Neural progenitor cell (in vitro differentiated cells): ENCODE results near the gene STK38. TPM values are rescaled to one million over a fixed set of nuclear protein-coding genes. Genes with fewer than 3 reads are reported as not detected.
A peak's percentile ranks its signal among the peaks of the same experiment; 100 is the strongest.
"Not testable (repeated sequence)": the region's sequence is repeated elsewhere in the genome, so short reads cannot be mapped to it uniquely, and the experiment has no call there.

Experiments
- DNase-seq: peaks from one replicate; pipeline ENCODE4 v3.0.0-alpha.2; 2016; ENCODE audit warnings: low spot score
- H2AFZ ChIP-seq: fragments of 200-600 bp; sonication (generic); replicated peaks from 2 replicates; pipeline ENCODE4 v1.6.1; 2016; ENCODE audit warnings: antibody characterized with exemption
- H3F3A ChIP-seq: fragments of 200-600 bp; sonication (generic); 2 replicates; pipeline ENCODE4 v1.6.1; 2016; ENCODE audit warnings: antibody characterized with exemption, low read depth
- H3K27ac ChIP-seq: fragments of 200-600 bp; sonication (generic); 2 replicates; pipeline ENCODE4 v1.5.1; 2016; ENCODE audit warnings: mild to moderate bottlenecking
- H3K27me3 ChIP-seq: fragments of 200-600 bp; sonication (generic); 2 replicates; pipeline ENCODE4 v1.6.1; 2016; ENCODE audit warnings: mild to moderate bottlenecking, moderate library complexity
- H3K36me3 ChIP-seq: fragments of 200-600 bp; sonication (generic); 2 replicates; pipeline ENCODE4 v1.5.1; 2016
- H3K4me1 ChIP-seq: fragments of 200-600 bp; sonication (generic); 2 replicates; pipeline ENCODE4 v1.6.1; 2016; ENCODE audit warnings: mixed run types
- H3K4me2 ChIP-seq: fragments of 200-600 bp; sonication (generic); 2 replicates; pipeline ENCODE4 v1.6.1; 2016
- H3K4me3 ChIP-seq: fragments of 200-600 bp; sonication (generic); 2 replicates; pipeline ENCODE4 v1.5.1; 2016
- H3K79me2 ChIP-seq: fragments of 200-600 bp; sonication (generic); 2 replicates; pipeline ENCODE4 v1.6.1; 2016; ENCODE audit warnings: low read depth
- H3K9ac ChIP-seq: fragments of 200-600 bp; sonication (generic); 2 replicates; pipeline ENCODE4 v1.6.1; 2016
- H3K9me3 ChIP-seq: fragments of 200-600 bp; sonication (generic); 2 replicates; pipeline ENCODE4 v1.5.1; 2016; ENCODE audit warnings: low read depth
- H4K20me1 ChIP-seq: fragments of 200-600 bp; sonication (generic); 2 replicates; pipeline ENCODE4 v1.6.1; 2016; ENCODE audit warnings: low read depth
- H3K27ac Mint-ChIP-seq: 3 replicates; pipeline ENCODE4 v1.8.0; 2021; ENCODE audit warnings: mixed read lengths
- H3K27me3 Mint-ChIP-seq: 2 replicates; pipeline ENCODE4 v1.8.0; 2022; ENCODE audit warnings: low read depth, mild to moderate bottlenecking, inconsistent platforms, moderate library complexity, mixed read lengths; ENCODE audit not compliant: insufficient read depth
- H3K36me3 Mint-ChIP-seq: 3 replicates; pipeline ENCODE4 v1.8.0; 2021; ENCODE audit warnings: mixed read lengths
- H3K4me1 Mint-ChIP-seq: 3 replicates; pipeline ENCODE4 v1.8.0; 2021; ENCODE audit warnings: mixed read lengths
- H3K4me3 Mint-ChIP-seq: 3 replicates; pipeline ENCODE4 v1.8.0; 2021; ENCODE audit warnings: mild to moderate bottlenecking, moderate library complexity, mixed read lengths
- H3K9me3 Mint-ChIP-seq: 3 replicates; pipeline ENCODE4 v1.8.0; 2020; ENCODE audit warnings: mixed read lengths
- CTCF ChIP-seq: fragments of 200-600 bp; sonication (generic); IDR thresholded peaks from 2 replicates; pipeline ENCODE4 v1.5.1; 2017; ENCODE audit warnings: antibody characterized with exemption, mild to moderate bottlenecking
- EZH2 ChIP-seq: fragments of 200-600 bp; sonication (generic); IDR thresholded peaks from 2 replicates; pipeline ENCODE4 v1.6.1; 2017; ENCODE audit warnings: antibody characterized with exemption, mild to moderate bottlenecking, moderate library complexity
- EZH2phosphoT487 ChIP-seq: fragments of 200-600 bp; sonication (generic); IDR thresholded peaks from 2 replicates; pipeline ENCODE4 v1.6.1; 2017; ENCODE audit warnings: antibody characterized with exemption
- total RNA-seq: library from RNA; depleted of rRNA; stranded (reverse); fragments of >200 nt; gene quantifications from 2 replicates; pipeline ENCODE4 v1.2.3, GENCODE V29; 2015; ENCODE audit warnings: low replicate concordance

The STK38 gene
- total RNA-seq, 1 donor from 2014 or later, result 31.9 TPM

GRCh38 chr6:36594029-36594815 lies 46.9 kb upstream of the STK38 start, which contains the start of gene SRSF3:
TSS of gene SRSF3 (plus strand) at chr6:36594362. CDS start at chr6:36596763, 2,401 bp downstream.
- Mint-ChIP-seq H3K9me3 (peaks cover 4% of the 10 kb centered on the region), H3K4me3 (peak within 1 kb of the TSS; percentile 100), H3K27ac (peak within 1 kb of the TSS; percentile 100), H3K36me3 (peaks cover 41% of the 10 kb centered on the region), H3K4me1 (peaks cover 39% of the 10 kb centered on the region), H3K27me3 (peaks cover 20% of the 10 kb centered on the region)
- peaks cover 68% of the 10 kb centered on the region for H3K79me2 ChIP-seq
- H3K9ac ChIP-seq, result peak within 1 kb of the TSS; percentile 99
- DNase-seq, result peak; percentile 99
- H3K27ac ChIP-seq, result peak within 1 kb of the TSS; percentile 99
- no peaks in the 10 kb centered on the region for H3K9me3 ChIP-seq
- peaks cover 63% of the 10 kb centered on the region for H3F3A ChIP-seq
- peaks cover 30% of the 10 kb centered on the region for H3K36me3 ChIP-seq
- peak within 1 kb of the TSS; percentile 98 for H3K4me2 ChIP-seq
- peak within 1 kb of the TSS; percentile 83 for H2AFZ ChIP-seq
- H3K4me1 ChIP-seq, result peaks cover 24% of the 10 kb centered on the region
- H3K4me3 ChIP-seq, result peak within 1 kb of the TSS; percentile 93
- peaks cover 48% of the 10 kb centered on the region for H4K20me1 ChIP-seq
- H3K27me3 ChIP-seq, result no peaks in the 10 kb centered on the region
- TF ChIP-seq EZH2phosphoT487 (no peak), CTCF (peak; percentile 52), EZH2 (no peak)

GRCh38 chr6:36593569-36594028 lies 46.3 kb upstream of the STK38 start:
- H3K4me3 ChIP-seq, result peak overlapping the region; percentile 93
- H3K27ac ChIP-seq, result peak overlapping the region; percentile 99
- H3K9me3 Mint-ChIP-seq, result peaks cover 4% of the 10 kb centered on the region
- peaks cover 15% of the 10 kb centered on the region for H3K27me3 Mint-ChIP-seq
- peak overlapping the region; percentile 33 for H3K9ac ChIP-seq
- H3K9me3 ChIP-seq, result no peaks in the 10 kb centered on the region
- peak overlapping the region; percentile 100 for H3K4me3 Mint-ChIP-seq
- peaks cover 62% of the 10 kb centered on the region for H3K79me2 ChIP-seq
- H3K4me1 ChIP-seq, result peaks cover 18% of the 10 kb centered on the region
- peaks cover 24% of the 10 kb centered on the region for H3K36me3 ChIP-seq
- TF ChIP-seq EZH2, result no peak
- H2AFZ ChIP-seq, result peak overlapping the region; percentile 83
- peaks cover 35% of the 10 kb centered on the region for H3K36me3 Mint-ChIP-seq
- peak overlapping the region; percentile 80 for H3K4me2 ChIP-seq
- H3K27ac Mint-ChIP-seq, result peak overlapping the region; percentile 100
- H4K20me1 ChIP-seq, result peaks cover 42% of the 10 kb centered on the region
- peaks cover 32% of the 10 kb centered on the region for H3K4me1 Mint-ChIP-seq
- DNase-seq, result peak; percentile 71
- peaks cover 57% of the 10 kb centered on the region for H3F3A ChIP-seq
- no peaks in the 10 kb centered on the region for H3K27me3 ChIP-seq

- Histone ChIP-seq H3K4me3 (no peak overlapping the region), H3K4me2 (no peak overlapping the region), H3K27me3 (no peaks in the 10 kb centered on the region), H3F3A (peaks cover 43% of the 10 kb centered on the region), H3K9me3 (no peaks in the 10 kb centered on the region), H3K9ac (no peak overlapping the region), H4K20me1 (peaks cover 28% of the 10 kb centered on the region), H2AFZ (no peak overlapping the region), H3K4me1 (peaks cover 4% of the 10 kb centered on the region), H3K36me3 (peaks cover 11% of the 10 kb centered on the region), H3K79me2 (peaks cover 48% of the 10 kb centered on the region), H3K27ac (no peak overlapping the region)
- no peak for DNase-seq
- TF ChIP-seq EZH2phosphoT487 (no peak), EZH2 (no peak), CTCF (no peak)
- Mint-ChIP-seq H3K36me3 (peaks cover 25% of the 10 kb centered on the region), H3K4me3 (peak overlapping the region; percentile 61), H3K9me3 (peaks cover 4% of the 10 kb centered on the region), H3K4me1 (peaks cover 20% of the 10 kb centered on the region), H3K27me3 (peaks cover 15% of the 10 kb centered on the region), H3K27ac (peak overlapping the region; percentile 61)
These were observed 45.0 kb upstream of the STK38 start for GRCh38 chr6:36592221-36592655.

- no peak overlapping the region for H3K27ac Mint-ChIP-seq
- H3K9me3 Mint-ChIP-seq, result peaks cover 4% of the 10 kb centered on the region
- no peak overlapping the region for H3K9ac ChIP-seq
- H3K4me3 ChIP-seq, result no peak overlapping the region
- no peak overlapping the region for H3K4me2 ChIP-seq
- H3K27me3 ChIP-seq, result no peaks in the 10 kb centered on the region
- H3F3A ChIP-seq, result peaks cover 23% of the 10 kb centered on the region
- H3K27ac ChIP-seq, result no peak overlapping the region
- H2AFZ ChIP-seq, result no peak overlapping the region
- peaks cover 9% of the 10 kb centered on the region for H3K36me3 Mint-ChIP-seq
- peaks cover 28% of the 10 kb centered on the region for H3K79me2 ChIP-seq
- H3K4me1 ChIP-seq, result no peaks in the 10 kb centered on the region
- H3K27me3 Mint-ChIP-seq, result peaks cover 12% of the 10 kb centered on the region
- peaks cover 8% of the 10 kb centered on the region for H4K20me1 ChIP-seq
- no peak overlapping the region for H3K4me3 Mint-ChIP-seq
- peaks cover 10% of the 10 kb centered on the region for H3K4me1 Mint-ChIP-seq
- no peak for TF ChIP-seq EZH2
- no peak for TF ChIP-seq EZH2phosphoT487
- no peak for TF ChIP-seq CTCF
- H3K36me3 ChIP-seq, result no peaks in the 10 kb centered on the region
- DNase-seq, result no peak
- H3K9me3 ChIP-seq, result no peaks in the 10 kb centered on the region
These were observed 43.0 kb upstream of the STK38 start for GRCh38 chr6:36590237-36590636.

- H3K27me3 ChIP-seq, H3K36me3 ChIP-seq, H3K9me3 Mint-ChIP-seq, H3K9ac ChIP-seq, H3K27ac ChIP-seq, H3K27me3 Mint-ChIP-seq, H4K20me1 ChIP-seq, DNase-seq, H3K9me3 ChIP-seq, H3K4me2 ChIP-seq, H2AFZ ChIP-seq, H3K4me3 ChIP-seq, H3K36me3 Mint-ChIP-seq, H3K4me1 ChIP-seq, H3K4me3 Mint-ChIP-seq, H3K27ac Mint-ChIP-seq: not testable (repeated sequence)
- peaks cover 10% of the 10 kb centered on the region for H3K4me1 Mint-ChIP-seq
- peaks cover 18% of the 10 kb centered on the region for H3F3A ChIP-seq
- peaks cover 17% of the 10 kb centered on the region for H3K79me2 ChIP-seq
These were observed 41.7 kb upstream of the STK38 start for GRCh38 chr6:36589025-36589400.
